Head of caudate nucleus (tissue), 42 donors: ENCODE results near the gene NOL4L.

Experiments used
- DNase-seq, 42 donors: peaks; one replicate each; pipeline versions ENCODE4 v3.0.0 to v3.0.0-alpha.2; 2020 to 2021; ENCODE audit warnings: mixed read lengths in 7 of 42
- intact Hi-C: fragments of 100-400 bp; cut with DNase I; formaldehyde crosslinking; loops from one replicate; pipeline ENCODE4 v1.15.0; 2022

The NOL4L gene

DNA sequence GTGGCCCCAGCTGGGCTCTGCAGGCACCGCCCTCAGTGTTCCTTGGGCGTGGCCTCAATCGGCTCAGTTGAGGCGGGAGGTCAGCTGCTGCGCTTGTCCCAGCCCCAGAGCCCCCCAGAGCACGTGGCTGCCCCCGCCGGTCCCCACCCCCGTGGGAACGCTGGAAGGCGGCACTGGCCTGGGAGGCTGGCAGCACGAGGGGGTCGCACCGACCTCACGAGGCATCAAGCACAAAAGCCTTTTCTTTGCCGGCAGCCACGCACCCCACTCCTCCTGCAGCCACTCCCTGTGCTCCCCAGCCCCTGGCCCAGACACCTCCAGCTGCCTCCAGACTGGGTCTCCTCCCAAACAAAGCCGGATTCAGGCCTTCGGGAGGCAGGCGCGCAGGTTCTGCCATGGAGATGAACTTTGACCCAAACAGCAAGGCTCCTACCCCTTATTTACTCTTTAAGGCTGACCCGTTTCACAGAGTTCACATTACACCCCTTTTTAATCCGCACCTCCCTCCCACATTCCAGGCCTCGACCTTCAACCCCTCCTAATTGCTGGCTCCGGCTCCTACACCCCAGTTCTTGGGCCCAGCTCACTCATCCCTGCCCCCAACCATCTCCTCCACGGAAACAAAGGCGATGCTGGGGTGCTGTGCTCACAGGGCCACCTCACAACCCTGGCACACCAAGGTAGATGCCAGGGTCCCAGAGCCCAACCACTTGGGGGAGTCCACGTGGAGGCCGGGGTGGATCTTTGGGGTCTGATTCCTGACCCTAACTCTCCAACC is 111.7 kb downstream of the NOL4L start:
- DNase-seq: peak in 11 of 42 donors; percentile 40 to 81 (median 60)
- intact Hi-C loops: no loop called here

DNA sequence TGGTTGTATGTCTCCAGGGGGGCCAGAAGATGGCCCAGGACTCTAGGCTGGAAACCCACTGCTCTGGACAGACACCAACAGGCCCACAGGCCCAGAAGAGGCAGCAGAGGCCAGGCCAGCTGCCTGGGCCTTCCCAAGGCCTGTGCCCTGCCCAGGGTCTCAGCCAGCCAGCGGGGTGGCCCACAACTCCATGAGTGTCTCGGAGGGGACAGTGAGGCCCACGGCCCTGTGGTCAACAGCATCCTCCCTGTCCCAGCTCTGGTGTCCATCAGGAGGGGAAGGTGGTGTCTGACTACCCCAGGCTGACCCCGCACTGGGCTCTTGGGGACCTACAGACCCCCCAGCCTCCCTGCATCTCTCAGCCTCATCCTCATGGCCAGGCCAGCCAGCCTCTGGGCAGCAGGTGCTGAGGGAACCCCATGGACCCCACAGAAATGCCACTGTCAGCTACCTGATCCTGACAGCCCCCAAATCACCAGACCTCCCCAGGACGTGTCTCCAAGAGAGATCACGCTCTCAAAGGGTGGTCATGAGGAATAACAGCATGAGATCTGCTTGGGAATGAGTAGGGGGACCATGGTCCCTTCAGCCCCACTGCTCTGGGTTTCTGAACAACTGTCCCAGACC is 112.4 kb downstream of the NOL4L start:
- DNase-seq: no peak
- intact Hi-C loops: no loop called here

DNA sequence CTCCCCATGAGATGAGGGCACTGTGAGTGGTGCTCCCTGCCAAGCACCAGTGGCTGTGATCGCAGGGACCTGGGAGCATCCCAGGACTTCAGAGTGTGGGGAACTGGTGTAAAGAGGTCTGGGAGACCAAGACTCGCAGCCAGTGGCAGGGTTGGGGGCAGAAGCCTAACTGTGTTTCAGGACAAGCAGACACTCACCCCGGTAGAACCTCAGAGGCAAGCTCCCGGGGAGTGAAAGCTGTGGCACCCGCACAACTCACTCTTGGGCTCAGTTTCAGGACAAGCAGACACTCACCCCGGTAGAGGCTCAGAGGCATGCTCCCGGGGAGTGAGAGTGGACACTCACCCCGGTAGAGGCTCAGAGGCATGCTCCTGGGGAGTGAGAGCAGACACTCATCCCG is 114.2 kb downstream of the NOL4L start:
- intact Hi-C loops: no loop called here
- DNase-seq: no peak

DNA sequence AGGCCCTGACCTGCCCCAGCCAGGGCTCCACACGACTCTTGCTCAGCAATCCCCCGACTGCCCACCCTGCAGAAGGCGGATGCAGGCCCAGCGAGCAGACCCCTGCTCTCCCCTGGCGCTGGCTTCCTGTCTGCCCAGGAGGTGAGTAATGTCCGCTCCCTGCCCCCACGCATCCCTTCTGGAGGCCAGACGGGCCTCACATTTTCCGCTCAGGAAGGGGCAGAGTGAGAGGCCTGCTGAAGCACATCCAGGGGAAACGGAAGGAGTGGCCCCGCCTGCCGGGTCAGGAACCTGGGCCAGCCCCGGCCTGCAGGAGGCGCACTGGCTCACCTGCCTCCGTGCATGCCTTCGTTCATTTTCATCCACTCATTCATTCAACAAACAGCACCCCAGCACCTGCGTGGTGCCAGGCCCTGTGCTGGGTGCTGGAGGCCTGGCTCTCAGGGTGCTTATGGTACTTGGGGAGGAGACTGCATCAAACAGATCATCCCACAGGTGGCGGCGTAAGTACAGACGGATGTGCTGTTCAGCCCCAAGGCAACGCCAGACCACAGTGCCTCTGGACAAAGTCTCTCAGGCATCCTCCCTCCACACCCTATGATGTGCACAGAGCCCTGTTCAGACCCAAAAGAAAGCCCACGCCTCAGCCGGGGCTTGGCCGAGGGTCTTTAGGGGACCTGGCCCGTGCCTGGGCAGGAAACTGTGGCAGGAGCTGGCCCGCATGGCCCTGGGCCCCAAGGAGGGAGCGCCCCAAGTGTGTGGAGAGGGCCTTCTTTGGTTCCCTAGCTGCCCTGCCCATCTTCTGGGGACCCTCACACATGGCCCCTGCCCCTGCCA is 114.9 kb downstream of the NOL4L start:
- no peak for DNase-seq
- intact Hi-C loops: no loop called here

DNA sequence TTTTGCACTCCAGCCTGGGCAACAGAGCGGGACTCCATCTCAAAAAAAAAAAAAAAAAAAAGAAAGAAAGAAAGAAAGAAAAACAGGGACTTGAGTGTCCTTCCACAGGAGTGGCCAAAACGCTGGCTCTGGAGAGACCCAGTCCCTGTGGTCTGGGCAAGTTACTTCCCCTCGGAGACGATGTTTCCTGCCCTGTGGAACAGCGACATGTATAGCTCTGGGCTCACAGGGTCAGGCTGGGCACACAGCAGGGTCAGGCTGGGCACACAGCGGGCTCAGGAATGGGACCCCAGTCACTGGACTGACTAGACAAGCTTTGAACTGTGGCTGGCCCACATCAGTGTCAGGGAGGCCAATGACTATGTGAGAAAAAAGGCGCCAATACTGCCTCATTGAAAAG is 116.3 kb downstream of the NOL4L start:
- no peak for DNase-seq
- intact Hi-C loops: no loop called here

DNA sequence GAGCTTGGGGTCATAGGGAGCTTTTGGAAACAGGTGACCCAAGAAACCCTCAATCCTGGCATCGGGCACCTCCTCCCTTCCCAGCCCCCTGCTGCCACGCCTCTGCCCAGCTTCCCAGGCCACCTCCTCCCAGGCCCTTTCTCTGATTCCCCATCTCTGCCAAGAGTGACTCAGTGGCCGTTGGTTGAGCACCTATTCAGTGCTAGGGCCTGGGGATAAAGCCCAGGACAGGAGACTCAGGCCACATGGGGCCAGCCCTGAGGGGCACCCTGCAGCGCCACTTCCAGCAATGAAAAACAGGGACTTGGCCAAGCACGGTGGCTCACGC is 116.9 kb downstream of the NOL4L start:
- DNase-seq: no peak
- intact Hi-C loops: no loop called here

DNA sequence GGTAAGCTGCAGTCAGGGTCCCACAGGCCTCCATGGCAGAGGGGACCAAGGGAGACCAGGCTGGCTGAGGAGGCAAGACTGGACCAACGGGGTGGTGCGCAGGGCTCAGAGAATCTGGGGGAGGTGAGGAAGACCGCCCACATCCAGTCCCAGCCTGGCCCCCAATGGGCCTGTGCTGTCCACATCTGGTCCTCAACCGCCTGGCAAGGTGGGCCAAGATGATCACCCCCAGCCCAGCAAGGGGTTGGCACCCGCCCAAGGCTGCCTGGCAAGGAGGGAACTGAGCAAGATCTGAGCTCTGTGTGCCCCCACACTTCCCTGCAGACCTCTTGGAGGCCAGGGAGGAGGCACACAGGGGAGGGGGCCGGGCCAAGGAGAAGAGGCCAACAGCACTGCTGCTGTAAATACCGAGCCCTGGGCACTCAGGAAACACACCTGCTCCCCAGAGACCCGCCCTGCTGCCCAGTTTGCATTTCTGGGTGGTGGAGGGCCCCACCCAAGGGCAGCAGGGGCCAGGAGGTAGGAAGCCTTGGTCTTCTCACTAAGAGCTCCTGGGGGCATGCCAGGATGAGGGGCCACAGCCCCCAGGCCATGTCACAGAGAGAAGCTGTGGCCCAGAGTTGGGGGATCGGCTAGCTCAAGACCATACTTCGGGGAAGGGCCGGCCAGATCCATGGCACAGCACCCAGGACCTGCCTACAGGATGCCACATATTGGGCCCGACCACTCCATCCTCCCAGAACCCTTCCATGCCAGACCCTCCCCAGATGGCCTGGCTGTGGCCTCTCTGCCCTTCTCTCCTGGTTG is 117.4 kb downstream of the NOL4L start:
- DNase-seq: no peak
- intact Hi-C loops: loop anchor here (2.0 kb wide), 1 partner anchor 15 kb away; no protein-coding TSS in a partner anchor

DNA sequence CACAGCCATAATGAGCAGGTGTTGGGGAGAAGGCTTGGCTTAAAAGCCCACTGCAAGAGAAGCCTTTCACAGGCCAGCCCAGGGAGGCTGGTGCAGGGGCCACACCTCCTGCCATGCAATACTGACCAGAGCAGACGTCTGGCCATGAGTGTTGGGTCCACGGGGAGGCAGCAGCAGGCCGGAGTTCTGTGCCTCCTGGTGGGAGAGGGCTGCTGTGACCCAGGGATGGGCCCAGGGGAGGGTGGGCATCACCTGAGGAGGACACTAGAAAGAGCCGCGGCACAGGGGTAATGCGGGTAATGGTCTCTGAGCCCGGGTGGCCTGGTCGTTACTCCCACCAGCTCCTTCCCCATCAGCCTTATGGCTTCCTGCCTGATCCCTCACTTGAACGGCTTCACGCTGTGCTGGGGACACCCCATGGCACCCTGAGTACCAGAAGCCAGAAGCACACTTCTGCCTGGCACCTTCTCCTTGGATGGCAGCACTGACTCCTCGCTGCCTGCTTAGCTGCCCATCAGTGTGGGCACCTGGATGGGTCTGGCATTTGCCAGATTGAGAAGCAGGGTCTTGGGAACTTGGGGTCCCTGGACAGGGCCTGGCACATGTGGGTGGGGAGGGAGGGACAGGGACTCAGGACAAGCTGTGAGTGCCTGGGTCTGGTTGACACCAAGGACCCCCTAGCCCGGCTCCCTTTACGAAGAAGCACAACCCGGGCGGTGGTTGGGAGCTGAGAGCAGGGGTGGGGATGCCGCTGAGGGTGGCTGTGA is 118.2 kb downstream of the NOL4L start:
- peak in 5 of 42 donors; percentile 48 to 66 (median 48) for DNase-seq
- intact Hi-C loops: loop anchor here (2.0 kb wide), 1 partner anchor 16 kb away; no protein-coding TSS in a partner anchor

DNA sequence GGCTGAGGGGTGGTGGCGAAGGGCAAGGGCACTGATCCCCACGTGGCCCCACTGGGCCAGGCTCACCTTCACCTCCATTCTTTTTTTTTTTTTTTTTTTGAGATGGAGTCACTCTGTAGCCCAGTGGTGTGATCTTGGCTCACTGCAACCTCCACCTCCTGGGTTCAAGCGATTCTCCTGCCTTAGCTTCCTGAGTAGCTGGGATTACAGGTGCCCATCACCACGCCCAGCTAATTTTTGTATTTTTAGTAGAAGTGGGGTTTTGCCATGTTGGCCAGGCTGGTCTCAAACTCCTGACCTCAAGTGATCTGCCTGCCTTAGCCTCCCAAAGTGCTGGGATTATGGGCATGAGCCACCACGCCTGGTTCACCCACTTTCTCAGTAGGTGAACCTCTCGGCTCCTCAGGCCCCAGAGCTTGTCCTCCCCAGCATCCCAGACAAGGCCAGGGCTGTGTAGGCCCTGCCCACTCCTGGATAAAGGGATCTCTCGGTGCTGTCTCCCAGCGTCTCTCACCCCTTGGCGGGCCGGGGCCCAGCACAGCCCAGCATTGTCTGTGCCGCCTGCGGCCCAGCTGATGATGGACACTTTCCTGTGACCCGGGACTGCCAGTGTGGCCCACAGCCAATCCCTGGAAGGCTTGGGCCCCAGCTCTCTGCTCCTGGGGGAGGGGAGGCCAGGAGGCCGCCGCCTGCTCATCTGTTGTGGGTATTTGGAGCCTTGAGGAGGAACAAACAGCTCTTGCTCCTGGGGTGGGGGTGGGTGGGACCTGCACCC is 119.0 kb downstream of the NOL4L start:
- intact Hi-C loops: loop anchor here (2.0 kb wide), 1 partner anchor 17 kb away; no protein-coding TSS in a partner anchor
- DNase-seq: peak; percentile 62 to 95 (median 86)

DNA sequence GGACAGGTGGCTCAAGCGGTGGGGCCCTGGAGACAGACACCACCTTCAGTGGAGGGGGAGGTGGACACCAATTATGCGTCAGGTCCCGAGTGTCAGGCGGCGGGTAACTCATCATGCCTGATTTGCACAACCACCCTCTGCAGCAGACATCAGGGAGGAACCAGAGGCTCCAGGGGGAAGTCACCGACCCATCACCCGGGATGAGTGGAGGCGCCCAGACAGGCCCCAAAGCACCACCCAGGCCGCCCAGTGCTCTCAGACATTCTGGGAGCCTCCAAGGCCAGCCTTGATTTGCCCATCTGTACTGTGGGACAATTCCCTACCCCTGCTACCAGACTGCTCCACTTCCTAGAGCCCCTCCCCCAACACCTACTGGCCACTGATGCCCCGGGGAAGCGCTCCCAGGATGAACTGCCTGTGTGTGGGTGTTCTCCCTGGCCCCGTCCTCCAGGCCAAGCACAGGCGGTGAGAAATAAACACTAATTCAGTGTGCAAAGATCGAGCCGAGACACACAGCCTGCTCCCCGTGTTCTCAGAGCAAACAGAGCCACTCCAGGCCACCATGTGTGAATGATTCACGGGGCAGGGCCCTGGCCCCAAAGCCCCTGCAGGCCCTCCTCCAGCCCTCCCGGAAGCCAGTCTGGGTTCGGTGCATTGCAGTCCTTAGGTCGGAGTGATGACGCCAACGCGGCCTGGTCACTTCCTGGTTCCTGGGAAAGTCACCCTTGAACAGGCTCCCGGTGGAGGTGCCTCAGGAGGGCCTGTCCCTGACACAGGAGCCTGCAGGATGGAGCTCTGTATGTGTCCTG is 119.8 kb downstream of the NOL4L start:
- intact Hi-C loops: no loop called here

DNA sequence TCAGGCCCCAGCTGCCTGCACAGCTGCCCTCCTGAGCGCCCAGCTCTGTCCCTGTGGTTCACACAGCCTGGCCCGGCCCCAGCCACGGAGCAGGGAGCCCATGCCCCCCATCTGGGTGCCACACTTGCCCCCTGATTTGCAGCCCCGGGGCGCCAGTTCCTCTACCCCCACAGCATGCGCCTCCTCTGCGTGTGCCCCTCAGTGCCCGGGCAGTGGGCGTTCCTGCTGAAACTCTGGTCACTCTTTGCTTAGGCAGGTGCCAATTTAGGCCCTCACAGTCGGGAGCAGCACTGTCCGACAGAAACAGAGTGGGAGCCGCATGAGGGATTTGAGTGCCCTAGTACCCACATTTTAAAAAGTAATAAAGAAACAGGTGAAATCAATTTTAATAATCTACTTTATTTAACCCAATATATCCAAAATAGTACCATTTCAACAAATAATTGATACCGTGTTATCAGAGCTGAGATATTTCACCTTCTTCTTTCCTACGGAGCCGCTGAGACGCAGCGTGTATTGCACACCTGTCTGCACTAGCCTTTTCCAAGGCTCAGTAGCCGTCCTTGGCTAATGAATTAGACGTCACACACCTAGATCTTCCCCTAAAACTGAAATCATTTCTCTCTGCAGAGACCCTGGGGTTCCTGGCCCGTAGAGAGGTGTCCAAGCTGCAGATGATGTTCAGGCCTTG is 120.6 kb downstream of the NOL4L start:
- peak in 1 of 42 donors; percentile 51 for DNase-seq

More for the DNA sequence above, 119.8 kb downstream of the NOL4L start:
- DNase-seq: peak in 1 of 42 donors; percentile 3

DNA sequence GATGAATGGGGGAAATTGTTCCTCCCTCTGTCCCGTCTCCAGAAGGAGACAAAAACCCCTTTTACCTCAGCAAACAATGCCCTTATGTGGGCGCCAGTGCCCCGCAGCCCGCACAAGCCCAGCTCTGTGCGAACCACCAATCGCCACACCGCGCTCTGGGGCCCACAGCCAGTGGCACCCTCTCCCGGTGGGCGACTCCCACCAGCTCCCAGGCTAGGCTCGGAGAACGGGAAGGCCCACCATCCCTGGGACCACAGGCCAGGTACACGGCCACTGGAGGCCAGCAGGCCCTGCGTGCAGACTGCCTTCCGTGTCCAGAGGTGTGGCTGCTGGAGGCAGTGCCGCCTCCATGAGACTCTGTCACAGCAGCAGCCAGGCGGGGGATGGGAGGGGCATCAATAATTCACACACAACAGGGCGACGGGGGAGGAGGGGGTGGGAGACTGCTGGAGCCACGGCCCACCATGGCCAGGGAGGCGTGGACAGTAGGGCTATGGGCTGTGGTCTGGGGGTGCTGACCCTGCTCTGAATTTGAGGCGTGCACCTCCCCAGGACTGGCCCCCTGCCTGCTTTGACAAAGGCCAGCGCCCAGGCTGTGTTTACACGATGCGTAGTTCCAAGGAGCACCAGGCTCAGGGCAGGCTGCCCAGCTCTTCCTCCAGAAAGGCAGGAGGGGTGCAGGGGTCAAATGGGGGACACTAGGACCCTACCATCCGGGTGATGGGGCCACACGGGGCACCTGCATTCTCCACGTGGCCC is 121.3 kb downstream of the NOL4L start:
- peak; percentile 74 to 95 (median 88) for DNase-seq
- intact Hi-C loops: no loop called here

More for the DNA sequence above, 120.6 kb downstream of the NOL4L start:
- intact Hi-C loops: no loop called here

DNA sequence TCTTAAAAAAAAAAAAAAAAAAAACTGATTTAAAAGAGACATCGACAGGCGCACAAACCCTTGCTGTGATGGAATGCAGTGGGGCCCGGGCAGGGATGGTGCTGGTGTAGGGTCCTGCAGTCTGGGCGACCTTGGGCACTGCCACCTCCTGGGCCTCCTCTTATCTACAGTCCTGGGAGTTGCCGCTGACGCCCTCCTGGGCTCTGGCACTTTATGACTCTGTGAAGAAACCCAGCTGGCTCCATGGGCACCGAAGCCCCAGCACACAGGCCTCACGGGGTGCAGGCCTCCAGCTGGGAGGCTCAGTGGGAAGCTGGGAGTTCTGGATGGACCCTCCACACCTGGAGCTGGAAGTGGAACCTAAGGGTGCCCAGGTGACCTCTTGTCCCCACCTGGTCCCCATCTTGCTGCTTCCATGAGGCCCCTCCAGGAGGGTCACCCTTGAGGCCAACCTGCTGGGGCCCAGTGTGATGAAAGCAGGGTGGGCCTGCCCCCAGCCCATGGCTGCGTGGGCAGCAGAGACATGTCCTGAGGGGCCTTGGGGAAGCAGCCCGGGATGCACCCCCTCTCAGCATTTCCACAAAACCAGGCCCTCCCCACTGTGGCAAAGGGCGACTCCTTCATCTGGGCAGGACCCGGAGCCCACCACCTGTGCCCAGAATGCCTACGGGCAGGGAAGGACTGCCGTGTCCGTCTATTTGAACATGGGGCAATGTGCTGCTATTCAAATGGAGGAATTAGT is 122.1 kb downstream of the NOL4L start:
- DNase-seq: peak in 2 of 42 donors; percentile 7 to 42
- intact Hi-C loops: no loop called here

DNA sequence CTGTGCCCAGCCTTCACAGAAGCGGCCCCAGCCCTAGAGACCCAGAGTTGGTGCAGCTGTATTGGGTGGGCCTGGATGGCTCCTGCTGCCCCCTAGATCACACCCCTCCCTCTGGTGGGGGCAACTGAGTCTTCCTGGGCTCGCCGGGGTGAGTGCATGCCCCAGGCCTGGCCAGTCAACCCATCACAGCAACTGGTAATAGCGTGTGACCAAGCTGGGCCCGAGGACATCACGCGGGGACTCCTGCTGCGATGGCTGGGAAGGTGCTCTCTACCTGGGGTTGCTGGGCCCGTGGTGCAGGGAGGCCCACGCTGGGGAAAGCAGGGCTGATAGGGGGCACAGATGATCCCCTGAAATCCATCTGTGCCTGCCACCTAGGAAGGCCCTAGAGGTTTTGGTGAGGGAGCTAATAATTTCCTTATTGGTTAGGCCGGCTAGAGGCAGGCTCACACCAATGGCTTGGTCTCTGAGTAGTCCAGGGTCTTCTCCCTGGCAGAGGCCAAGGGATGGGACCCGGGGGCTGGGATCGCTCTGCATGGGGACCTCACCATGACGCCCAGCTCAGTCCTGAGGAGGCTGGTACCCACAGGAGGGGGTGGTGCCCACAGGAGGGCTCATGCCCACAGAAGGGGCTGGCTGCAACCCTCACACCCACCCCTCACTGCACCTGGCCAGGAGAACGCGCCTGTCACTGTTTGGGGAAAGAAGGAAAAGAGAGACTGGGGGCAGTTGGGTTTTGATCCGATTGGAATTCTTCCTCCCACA is 123.1 kb downstream of the NOL4L start:
- intact Hi-C loops: no loop called here
- DNase-seq: peak in 1 of 42 donors; percentile 0
